ENCODE data around the gene IGFALS.

The IGFALS gene

GRCh38 chr16:1767116-1767994 lies 26.1 kb downstream of the IGFALS start:
- DNase-seq (ENCODE audit: low spot score): no peak
- no peak for TF ChIP-seq CTCF (IDR thresholded peaks at IDR 0.05; ENCODE audit: extremely low read depth, missing control alignments)

DNA sequence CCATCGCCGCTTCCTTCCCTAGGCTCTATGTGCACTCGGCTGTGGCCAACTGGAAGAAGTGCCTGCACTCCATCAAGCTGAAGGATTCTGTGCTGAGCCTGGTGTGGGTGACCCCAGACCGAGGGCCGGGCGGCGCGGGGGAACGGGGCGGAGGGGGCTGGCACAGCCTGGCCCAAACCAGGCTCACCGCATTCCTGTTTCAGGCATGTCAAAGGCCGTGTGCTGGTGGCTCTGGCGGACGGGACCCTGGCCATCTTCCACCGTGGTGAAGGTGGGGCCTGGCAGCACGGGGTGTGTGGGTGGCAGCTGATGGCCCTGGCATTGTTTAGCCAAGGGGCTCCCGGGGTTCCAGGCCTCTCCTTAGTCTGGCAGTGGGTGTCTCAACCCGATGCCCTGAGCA lies 26.8 kb downstream of the IGFALS start:
- TF ChIP-seq CTCF (IDR thresholded peaks at IDR 0.05; ENCODE audit: extremely low read depth, missing control alignments): no peak
- DNase-seq (ENCODE audit: low spot score): no peak

DNA sequence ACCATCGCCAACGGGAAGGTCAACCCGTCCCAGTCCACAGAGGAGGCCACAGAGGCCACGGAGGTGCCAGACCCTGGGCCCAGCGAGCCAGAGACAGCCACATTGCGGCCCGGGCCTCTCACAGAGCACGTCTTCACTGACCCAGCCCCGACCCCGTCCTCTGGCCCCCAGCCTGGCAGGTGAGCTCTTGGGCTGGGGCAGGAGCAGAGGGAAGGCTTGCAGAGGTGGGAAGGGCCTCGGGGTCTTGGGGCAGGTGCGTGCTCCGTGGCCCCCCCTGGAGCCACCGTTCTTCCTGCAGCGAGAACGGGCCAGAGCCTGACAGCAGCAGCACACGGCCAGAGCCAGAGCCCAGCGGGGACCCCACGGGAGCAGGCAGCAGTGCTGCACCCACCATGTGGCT lies 27.3 kb downstream of the IGFALS start:
- TF ChIP-seq CTCF (IDR thresholded peaks at IDR 0.05; ENCODE audit: extremely low read depth, missing control alignments): no peak
- DNase-seq (ENCODE audit: low spot score): no peak

DNA sequence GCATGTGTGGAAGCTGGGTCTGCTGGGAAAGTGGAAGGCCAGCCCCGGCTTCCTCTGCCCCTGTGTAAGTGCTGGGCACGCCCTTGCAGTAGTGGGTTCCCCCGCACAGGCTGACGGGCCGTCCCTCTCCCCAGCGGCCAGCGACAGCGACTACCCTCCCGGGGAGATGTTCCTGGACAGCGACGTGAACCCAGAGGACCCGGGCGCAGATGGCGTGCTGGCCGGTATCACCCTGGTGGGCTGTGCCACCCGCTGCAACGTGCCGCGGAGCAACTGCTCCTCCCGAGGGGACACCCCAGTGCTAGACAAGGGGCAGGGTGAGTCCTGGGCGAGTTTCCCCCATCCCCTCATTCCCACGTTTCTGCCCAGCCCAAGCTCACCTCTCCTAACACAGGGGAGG lies 27.7 kb downstream of the IGFALS start:
- no peak for TF ChIP-seq CTCF (IDR thresholded peaks at IDR 0.05; ENCODE audit: extremely low read depth, missing control alignments)
- DNase-seq (ENCODE audit: low spot score): no peak

- TF ChIP-seq CTCF (IDR thresholded peaks at IDR 0.05; ENCODE audit: extremely low read depth, missing control alignments): no peak
Observed at GRCh38 chr16:1764971-1765370, 28.5 kb downstream of the IGFALS start.

DNA sequence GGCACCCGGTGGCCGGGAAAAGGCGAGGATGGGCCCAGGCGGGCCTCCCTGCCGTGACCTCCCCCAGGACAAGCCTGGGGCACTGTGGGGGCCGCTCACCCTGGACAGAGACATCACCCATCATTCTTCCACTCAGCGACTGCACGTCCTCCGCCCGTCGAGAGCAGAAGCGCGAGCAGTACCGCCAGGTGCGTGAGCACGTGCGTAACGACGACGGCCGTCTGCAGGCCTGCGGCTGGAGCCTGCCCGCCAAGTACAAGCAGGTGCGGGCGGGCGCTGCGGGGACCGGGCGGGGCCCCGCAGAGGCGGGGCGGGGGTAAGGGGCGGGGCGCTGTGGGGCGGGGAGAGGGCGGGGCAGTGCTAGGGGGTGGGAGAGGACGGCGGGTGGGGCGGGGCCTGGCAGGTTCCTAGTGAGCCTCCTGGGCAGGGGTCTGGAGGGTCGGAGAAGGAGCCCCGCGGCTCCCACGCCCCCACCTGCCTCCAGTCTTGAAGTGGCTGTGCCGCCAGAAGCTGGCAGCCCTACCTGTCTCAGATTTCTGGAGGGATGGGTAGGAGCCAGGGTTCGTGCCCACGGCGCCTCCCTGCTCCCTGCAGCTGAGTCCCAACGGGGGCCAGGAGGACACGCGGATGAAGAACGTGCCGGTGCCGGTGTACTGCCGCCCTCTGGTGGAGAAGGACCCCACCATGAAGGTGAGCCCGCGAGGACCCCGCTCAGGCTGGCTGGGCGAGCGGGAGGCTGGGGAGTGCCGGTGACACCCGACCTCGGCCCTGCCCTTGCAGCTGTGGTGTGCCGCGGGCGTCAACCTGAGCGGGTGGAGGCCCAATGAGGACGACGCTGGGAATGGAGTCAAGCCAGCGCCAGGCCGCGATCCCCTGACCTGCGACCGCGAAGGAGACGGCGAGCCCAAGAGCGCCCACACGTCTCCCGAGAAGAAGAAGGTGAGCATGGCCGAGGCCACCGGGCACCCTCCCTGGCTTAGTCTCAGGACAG lies 29.7 kb downstream of the IGFALS start:
- DNase-seq (ENCODE audit: low spot score): no peak
- TF ChIP-seq CTCF (IDR thresholded peaks at IDR 0.05; ENCODE audit: extremely low read depth, missing control alignments): no peak

More at GRCh38 chr16:1764971-1765370, 28.5 kb downstream of the IGFALS start:
- DNase-seq (ENCODE audit: low spot score): no peak
